GM12801 (cell line): Measurements from ENCODE around the gene AUTS2.

Experiments
- CTCF ChIP-seq: IDR thresholded peaks from one replicate; pipeline ENCODE4 v1.5.1; 2011; ENCODE audit warnings: control low read depth; ENCODE audit not compliant: insufficient read length; ENCODE audit errors: extremely low read depth

Gene AUTS2

DNA sequence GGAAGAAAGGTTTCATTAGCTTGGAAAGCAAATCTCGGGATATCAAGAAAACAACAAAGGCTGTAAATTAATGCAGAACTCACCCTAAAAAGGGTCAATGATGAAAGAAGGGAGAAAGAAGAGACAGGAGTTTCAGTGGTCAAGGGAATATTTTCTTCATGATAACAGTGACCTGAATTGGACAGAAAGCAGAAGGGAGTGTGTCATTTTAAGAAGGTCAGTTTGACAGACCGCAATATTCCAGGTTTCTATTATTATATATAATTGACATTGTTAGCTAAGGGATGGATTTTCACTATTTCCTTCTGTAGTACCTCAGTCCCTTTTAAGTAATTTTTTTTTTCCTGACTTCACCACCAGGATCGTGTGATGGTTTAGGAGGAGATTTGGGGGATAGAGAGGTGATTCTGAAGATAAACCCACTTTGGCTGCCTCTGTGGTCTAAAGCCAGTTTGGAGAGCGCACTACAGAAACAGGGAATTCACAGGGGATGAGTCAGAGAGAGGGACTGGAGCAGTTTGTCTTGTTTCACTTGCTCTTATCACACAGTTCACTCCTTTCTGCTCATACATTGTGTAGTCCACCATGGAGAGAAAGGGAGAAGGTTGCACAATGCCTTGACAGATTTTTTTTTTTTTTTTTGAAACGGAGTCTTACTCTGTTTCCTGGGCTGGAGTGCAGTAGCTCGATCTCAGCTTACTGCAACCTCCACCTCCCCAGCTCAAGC is 417.9 kb downstream of the AUTS2 start:
- TF ChIP-seq CTCF = no peak

GRCh38 chr7:70017357-70017756 is 419.1 kb downstream of the AUTS2 start:
- no peak for TF ChIP-seq CTCF

- TF ChIP-seq CTCF = no peak
Observed at GRCh38 chr7:70018700-70019099, 420.4 kb downstream of the AUTS2 start.

GRCh38 chr7:70027867-70028266 is 429.6 kb downstream of the AUTS2 start:
- no peak for TF ChIP-seq CTCF

DNA sequence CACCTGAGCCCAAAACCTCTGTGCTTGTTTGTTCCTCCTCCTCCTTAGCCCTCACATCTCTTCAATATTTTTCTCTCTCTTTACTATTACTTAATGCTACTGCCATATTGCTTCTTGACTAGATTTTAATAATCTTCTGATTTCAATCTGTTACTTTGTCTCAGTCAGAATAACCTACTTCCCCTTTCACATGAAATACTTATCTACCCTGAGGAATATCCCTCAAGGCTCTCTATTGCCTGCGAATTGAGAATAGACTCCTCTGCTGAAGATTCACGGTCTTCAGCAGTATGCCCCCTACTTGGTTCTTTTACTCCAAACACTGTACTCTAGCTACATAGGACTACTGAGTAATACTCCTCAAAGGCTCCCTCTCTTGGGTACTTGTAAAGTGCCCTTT is 430.3 kb downstream of the AUTS2 start:
- TF ChIP-seq CTCF = no peak

- no peak for TF ChIP-seq CTCF
Observed at GRCh38 chr7:70029993-70030392, 431.7 kb downstream of the AUTS2 start.

GRCh38 chr7:70030745-70031144 is 432.5 kb downstream of the AUTS2 start:
- TF ChIP-seq CTCF = no peak
